CD4-positive, alpha-beta T cell treated with Interleukin-4 for 1 hour (primary cell): ENCODE data around the gene SDF4.
"Not testable (repeated sequence)": the region's sequence is repeated elsewhere in the genome, so short reads cannot be mapped to it uniquely, and the experiment has no call there.

ENCODE experiments used
- DNase-seq, 2 donors: peaks; one replicate each; pipeline ENCODE4 v3.0.0-alpha.2; 2020 to 2022

Gene SDF4

DNA sequence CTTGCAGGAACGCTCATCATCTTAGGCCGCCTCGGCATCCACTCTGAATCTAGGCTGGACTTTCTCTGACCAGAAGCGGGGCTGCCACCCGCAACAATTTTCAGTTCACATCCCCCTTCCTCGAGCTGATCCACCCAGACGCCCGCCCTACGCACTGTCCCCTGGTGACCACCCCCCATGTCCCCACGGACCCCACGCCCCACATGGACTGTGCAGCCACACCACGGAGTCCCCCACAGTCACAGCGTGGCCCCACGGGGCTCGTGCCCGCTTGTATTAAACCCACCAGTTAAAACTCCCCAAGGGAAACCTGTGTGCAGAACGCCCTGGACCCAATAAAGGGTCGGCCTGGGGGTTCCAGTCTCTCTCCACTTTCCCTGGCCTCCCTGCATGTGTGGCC, 27.7 kb upstream of the SDF4 start:
- no peak for DNase-seq

DNA sequence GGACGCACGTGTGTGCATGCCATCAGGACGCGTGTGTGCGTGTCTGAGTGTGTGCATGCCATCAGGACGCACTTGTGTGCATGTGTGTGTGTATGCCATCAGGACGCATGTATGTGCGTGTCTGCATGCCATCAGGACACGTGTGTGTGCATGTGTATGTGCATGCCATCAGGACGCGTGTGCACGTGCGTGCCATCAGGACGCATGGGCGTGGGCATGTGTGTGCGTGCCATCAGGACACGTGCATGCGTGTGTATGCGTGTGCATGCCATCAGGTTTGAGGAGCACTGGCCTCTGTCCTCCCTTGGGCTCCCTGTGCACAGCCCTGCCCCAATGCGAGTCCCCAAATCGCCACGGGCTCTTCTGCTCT, 27.3 kb upstream of the SDF4 start:
- no peak for DNase-seq

DNA sequence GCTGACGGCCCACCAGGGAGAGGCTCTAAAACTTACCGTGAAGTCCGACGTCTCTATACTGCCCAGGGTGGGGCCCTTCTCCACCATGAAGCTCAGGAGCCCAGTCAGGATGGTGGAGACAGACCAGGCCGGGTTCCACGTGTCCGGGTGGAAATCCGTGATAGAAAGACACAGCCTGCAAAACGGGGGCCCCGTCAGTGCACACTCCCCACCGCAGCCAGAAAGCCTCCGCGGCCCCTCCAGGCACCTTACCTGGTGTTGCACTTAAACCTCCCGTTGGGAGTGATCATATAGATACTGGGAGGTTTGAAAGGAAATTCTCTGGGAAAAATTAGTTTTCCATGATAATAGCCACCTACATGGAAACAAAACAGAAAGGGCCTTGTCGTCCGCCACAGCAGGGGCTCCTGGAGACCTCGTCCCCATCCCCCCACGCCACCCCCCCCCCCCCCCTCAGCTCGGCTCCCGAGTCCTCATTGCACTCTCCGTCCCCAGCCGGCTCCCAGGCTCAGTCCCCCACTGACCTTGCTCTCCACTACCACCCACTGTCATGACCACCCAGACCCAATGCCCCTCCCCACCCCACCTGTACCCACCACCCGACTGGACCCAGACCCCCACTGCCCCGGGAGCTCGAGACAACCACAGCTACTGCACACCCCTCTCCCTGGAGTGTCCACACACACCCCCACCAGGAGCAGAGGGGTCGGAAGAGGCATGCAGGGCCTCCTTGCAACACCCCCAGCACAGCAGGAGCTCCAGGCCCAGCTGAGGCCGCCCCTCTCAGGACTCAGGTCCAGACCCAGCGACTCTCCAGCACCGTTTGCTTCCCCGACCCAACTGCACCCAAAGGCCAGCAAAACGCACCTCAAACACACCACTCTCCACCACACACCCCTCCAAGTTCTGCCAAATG, 25.4 kb upstream of the SDF4 start:
- no peak for DNase-seq

DNA sequence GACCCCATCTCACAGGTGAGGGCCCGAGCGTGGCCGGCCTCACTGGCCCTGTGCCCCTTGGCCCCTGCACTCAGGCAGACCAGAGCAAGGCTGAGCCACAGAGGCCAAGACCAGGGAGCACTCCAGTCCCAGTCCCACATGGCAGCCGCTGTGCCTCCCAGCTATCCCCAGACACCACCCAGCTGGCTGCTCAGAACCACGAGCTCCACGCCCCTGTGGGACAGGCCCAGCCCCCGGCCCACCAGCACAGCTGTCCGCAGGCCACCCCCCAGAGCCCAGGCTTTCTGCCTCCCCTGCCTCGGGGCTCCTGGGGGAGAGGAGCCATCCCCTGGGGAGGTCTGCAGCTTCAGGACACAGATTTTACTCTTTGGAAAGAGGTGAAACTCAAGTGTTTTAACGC, 23.8 kb upstream of the SDF4 start:
- DNase-seq: no peak

DNA sequence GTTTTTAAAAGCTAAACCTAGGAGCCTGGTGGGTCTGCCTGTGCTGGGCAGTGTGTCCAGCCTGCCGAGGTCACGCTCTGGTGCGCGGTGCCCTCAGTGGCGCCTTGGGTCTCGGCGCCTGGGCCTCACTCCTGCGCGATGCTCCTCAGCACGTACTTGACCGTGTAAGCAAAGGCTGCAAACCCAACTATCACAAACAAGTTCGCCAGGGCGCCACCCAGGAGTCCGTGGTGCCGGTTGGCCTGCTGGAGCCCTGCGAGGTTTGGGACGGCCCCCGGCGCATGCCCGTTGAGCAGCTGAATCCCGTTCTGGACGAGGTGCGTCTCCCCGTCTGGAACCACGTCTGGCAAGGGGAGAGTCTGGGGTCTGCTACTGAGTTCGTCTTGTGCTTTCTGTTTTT, 23.3 kb upstream of the SDF4 start:
- no peak for DNase-seq

DNA sequence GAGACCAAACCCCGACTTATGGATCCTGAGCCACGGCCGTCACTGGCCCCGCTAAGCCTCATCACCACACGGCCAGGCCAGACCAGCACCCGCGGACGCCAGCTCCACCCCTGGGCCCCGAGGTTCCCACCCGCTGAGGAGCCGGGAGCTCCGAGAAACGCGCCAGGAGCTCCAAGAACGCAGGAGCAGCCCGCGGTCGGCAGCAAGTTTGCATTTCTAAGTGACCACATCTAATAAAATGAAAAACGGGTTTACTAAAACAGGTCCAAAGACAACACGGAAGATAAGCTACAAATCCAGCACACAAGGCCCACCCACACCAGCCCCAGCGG, 22.8 kb upstream of the SDF4 start:
- no peak for DNase-seq

DNA sequence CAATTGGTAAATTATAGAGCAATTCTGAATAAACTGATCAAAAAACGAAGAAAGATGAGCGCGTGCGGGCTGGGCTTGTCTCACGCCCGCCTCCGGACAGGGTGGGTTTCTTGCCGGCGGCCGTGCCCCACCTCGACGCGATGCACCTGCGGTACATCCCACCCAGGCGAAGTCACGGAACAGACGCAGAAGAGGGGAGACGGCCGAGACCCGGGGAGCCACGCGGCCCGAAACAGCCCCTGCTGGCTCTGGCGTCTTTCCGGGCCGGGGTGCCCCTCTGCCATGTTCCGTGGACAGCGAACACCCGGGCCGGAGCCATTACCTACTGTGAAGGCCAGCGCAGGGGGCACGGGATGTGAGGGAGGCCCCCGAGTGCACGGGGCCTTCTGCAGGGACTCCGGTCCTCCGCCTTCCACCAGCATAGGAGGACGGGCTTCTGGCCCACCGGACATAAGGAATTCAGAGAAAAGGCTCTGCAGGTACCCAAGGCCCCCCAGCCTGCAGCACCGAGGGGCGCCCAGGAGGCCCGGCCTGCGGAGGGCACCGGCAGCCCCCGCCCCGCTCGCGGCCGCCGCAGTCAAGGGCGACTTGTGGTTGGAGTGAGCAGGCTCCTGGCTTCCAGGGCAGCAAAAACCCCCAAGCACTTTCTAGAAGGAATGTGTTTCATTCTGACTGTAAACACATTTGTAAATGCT, 22.3 kb upstream of the SDF4 start:
- DNase-seq: no peak

DNA sequence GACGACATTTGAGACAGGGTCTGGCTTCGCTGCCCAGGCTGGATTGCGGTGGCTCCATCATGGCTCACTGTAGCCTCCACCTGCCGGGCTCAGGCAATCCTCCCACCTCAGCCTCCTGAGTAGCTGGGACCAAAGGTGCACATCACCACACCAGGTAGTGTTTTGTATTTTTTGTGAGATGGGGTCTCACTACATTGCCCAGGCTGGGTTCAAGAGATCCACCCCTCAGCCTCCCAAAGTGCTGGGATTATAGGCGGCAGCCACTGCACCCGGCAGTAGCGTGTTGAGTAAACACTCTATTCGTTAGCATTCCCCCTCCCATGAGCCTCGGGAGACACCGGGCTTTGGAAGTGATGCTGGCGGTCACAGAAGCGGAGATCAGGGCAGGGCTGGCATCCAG, 21.5 kb upstream of the SDF4 start:
- DNase-seq: no peak

DNA sequence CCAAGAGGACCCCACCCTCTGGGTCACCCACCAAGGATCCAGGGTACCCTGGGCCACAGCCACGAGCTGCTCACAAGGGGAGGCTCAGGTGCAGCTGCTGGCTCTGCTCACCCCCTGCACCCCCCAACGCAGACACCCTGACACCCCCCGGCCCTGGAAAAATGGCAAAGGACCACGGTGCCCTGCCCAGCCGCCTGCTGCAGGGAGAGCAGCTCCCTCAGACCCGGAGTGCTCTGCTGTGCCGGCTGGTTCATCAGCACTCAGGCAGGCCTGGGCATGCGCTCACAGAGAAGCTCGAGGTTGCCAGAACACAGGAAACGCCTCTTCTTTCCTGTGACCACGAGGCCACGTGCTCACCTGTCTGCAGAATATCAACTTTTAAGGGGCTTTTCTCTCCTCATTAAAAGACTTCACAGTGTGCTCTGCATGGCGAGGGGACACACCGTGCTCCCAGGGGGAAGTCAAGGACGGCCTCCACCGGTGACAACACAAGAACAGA, 19.0 kb upstream of the SDF4 start:
- peak in 1 of 2 donors; percentile 66 for DNase-seq

DNA sequence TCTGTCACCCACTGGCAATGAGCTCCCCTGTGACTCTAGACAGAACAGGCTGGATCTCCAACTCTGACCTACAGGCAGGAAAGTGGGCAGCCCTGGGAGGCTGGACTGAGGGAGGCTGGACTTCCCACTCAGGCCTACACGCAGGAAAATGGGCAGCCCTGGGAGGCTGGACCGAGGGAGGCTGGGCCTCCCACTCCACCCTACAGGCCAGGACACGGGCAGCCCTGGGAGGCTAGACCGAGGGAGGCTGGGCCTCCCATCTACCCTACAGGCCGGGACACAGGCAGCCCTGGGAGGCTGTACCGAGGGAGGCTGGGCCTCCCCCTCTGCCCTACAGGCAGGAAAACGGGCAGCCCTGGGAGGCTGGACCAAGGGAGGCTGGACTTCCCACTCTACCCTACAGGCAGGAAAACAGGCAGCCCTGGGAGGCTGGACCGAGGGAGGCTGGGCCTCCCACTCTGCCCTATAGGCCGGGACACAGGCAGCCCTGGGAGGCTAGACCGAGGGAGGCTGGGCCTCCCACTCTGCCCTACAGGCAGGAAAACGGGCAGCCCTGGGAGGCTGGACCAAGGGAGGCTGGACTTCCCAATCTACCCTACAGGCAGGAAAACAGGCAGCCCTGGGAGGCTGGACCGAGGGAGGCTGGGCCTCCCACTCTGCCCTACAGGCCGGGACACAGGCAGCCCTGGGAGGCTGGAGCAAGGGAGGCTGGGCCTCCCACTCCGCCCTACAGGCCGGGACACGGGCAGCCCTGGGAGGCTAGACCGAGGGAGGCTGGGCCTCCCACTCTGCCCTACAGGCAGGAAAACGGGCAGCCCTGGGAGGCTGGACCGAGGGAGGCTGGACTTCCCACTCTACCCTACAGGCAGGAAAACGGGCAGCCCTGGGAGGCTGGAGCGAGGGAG, 16.5 kb upstream of the SDF4 start:
- DNase-seq: not testable (repeated sequence)

DNA sequence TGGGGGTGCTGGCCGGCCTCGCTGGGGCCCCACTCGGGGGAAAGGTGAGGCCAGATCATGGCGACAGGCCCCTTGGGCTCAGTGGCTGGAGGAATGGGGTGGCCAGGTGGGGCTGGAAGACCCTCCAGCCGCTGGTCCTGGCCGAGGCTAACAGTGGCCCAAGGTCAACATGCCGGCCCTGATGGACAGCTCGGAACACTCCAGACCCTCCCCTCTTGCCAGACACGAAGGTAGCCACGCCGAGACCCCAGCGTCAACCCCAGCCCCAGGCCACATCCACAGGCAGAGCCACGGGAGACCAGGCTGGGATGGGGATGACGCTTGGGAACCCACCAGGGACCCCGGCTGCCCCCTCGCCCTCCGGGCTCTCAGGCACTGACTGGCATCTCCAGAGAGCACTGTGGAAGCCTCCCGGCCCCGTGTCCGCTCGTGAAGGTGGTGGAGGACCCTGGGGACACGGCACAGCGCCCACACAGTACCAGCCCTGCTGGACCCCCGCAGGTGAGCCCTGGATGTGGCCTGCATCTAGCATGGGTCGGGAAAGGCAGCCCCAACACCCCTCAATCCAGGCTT, 15.6 kb upstream of the SDF4 start:
- no peak for DNase-seq

DNA sequence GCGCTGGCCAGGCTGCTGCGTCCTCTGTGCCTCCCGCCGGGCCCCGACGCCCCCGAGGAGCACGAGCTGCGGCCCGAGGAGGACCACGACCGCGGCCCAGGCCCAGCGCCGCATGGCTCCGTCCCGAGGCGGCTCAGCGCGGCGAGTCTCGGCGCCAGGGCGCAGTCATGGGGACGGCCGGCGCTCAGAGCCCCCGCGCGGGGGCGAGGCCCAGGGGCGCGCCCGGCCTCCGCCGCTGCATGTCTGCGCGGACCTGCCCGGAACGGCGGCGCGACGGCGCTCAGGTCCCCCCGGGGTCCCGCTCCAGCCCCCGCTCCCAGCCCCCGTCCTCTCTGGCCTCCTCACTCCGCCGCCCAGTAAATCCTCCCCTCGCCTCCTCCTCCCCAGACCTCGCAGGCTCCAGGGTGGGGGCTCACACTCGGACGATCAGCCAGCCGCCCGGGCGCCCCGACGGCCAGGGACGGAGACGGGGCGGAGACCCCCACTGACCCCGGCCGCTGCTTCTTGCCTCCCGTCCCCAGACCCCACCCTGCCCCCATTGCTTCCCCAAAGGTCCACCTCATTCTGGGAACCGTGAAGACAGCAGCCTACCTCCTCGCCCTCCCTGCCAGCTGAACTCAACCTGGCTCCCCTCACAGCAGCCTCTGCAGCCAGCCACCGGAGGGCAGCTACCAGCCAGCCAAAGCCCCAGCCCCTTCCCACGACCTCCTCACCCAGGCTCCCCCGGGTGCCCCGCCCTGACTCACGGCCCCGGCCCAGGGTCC, 15.0 kb upstream of the SDF4 start, which contains the start of gene C1QTNF12:
Gene C1QTNF12, minus strand, starts transcription at position 146 of the 764 bp plus-strand sequence. Its CDS starts 32 bp downstream, at position 114.
- DNase-seq: no peak

DNA sequence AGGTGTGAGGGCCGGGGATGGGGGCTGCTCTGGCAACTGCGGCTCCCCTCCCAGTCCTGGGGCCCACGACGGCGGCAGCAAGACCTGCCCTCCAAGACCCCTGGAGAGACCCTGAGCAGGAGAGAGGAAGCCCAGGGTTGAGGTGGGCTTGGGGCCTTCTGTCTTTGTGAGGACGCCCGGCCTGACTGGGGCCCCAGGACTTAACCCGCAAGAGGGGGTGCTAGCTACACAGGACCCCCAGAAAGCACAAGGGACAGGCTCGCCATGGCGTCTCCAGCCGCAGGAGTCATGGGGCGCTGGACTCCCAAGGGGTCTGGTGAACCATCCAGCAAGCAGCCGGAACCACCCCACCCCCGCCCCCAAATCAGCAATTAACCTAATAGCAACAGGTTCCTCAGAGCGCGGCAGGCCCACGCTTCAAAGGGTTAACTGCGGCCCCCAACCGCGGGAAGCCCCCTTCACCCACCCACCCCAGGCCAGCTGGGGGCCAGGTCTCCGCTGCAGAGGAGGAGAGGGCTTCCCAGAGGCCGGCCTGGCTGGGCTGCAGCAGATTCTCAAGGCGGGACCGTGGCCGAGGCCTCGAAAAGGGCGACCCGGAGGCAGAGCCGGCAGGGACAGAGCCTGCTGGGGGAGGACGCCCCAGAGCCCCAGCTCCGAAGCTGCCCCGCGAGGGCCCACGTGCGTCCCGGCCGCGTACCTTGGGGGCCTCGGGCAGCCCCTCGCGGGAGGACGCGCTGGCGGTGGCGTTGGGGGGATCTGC, 14.2 kb upstream of the SDF4 start:
- no peak for DNase-seq

DNA sequence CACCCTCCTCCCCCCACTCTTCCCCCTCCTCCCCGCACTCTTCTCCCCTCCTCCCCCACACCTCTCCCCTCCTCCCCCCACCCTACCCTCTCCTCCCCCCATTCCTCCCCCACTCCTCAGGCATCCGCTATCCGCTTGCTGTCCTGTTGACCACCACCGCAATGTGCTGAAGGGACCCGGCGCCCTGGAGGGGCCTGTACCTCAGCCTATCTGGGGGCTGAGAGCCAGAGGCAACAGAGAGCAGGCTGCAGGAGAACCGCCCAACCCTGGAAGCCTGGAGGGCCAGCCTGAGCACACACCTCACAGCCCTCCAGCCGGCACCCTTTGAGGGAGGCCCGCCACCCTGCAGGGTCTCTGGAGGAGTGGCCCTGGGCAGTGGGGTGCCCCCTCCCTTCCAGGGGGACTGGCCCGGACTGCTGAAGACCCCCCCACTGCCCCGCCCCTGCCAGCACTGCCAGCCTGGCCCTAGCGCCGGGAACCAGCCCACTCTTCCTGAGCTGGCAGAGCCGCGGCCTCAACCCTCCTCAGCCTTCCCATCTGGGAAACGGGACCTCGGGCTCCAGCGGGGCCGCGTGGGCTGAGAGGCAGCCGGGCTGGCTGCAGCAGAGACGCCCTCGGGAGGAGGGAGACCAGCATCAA, 13.5 kb upstream of the SDF4 start:
- DNase-seq: no peak

DNA sequence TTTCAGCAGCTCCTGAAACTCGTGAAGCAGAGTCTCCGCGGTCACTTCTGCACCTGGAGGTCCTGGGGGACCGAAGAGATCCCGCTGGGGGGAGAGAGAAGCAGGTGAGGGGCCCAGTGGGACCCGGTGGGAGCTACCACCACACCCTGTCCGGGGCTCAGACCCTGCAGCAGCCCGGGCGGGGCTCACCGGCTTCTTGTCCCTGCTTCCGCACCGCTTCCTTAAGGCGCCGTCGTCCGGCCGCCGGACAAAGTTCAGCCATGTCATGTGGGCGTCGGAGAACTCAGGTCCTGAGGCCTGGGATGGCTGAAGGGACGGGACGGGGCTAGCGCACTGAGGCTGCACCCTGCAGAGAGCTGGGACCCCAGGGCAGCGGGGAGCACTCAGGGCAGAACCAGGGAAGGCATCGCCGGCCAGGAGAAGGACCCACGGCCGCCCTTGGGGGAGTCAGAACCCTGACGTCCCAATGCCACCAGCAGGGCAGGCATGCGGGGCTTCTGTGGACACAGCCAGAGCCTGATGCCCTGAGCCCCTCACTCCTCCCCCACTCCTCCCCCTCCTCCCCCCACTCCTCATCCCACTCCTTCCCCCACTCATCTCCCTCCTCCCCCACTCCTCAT, 12.5 kb upstream of the SDF4 start:
- DNase-seq: no peak

DNA sequence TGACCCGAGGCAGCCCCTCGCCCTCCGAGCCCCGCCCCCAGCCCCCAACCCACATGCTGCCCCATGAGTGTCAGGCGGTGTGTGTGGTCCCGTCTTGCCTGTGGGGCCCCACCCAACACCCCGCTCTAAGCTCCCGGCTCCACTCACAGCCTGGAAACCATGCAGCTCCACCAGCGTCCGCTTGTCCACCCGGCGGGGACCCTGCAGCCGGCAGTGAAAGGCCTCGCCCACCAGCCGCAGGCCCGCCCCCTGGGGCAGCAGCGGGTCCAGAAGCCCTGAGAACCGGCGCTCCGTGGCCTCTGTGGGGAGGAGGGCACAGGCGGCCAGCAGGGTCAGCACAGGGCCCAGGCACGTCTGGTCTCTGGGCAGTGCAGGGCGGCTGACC, 12.0 kb upstream of the SDF4 start:
- DNase-seq: no peak

DNA sequence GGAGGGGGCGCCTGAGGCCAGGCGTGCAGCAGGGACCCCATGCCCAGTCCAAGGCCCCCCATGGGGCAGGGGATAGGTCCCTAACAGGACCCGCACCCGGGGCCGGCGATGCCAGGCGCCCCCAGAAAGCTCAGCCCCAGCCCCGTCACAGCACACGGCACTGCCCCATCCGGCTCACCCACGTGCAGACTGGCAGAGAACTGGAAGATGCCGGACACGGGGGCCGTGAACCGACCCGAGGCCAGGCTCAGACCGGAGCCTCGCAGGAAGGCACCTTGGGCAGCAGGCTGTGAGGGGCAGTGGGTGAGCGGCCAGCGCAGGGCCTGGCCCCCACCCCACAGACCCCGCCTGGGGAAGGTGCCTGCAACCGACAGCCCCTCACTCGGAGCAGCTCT, 11.5 kb upstream of the SDF4 start:
- no peak for DNase-seq

DNA sequence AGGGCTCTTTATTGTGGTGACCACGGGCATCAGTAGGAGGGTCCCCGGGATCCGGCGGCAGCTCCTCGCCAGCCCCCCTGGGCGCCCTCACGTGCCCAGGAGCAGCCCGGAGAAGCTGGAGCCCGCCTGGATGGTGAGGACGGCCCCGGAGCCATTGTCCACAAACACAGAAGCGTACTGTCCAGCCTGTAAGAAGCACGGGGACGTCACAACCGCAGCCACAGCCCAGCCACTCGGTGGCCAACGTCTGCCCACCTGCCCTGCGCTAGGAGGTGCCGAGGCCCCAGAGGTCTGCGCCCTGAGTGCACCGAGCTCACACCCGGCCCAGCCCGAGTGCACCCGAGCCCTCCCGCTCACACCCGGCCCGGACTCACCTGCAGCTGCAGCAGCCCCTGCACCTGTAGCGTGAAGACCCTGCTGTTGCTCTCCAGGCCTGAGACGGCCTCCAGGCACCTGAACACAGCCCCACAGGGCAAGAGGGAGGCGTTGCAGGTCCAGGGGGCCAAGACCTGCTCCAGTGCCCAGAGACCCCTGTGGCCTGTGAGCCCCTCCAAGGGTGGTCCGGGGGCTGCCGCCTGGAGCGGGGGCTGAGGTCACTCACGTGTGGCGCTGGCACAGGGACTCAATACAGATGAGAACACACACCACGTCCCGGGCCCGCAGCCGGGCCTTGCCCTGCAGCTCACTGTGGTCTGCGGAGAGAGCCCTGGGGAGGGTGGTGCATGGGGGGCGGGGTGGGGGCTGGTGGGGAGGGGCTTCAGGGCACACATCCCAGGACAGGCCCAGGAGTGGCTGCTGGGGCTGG, 10.9 kb upstream of the SDF4 start:
- no peak for DNase-seq

DNA sequence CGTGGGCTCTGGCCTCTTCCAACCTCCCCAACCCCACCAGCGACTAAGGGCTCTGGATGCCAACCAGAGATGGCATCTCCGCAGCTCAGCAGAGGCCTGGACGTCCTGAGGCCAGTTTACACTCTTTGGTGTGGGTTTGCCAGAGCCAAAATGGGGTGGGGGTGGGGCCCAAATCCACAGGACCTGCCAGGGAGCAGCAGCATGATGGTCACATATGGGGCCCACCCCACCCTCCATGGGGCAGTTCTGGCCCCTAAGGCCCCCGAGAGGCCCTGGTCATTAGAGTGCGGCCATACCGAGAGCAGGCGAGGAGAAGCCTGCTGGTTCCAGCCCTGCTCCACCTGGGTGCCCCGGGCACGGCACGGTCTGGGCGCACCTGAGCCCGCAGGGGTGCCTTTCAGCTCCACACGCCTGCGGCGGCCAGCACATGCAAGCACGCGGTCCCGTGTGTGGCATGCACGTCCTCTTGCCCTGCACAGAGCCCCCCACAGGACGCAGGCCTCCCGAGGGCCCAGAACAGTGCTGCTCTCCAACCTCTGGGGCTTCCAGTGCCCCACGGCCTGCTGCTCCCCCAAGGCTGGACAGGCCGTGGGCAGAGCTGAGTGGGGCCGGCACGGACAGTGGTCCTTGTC, 9.9 kb upstream of the SDF4 start:
- DNase-seq: no peak
